Measurements from ENCODE around the gene ROS1.

DNA sequence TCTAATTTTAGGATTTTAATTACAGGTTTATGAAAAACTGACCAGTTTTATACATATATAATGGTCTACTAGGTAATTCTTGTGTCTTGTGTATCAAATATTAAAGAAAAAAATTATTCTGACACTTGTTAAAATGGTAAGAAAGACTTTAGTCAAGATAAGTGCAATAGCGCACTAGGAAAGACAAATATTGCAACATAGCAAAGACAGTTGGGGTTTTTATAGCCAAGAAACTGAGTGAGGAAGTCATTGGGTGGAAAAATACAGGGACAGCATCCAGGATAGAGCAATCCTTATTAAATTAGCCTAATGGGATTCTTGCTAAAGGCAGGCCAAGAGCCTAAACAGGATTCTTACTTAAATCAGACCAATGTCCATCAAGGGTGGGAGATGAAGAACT, 71.1 kb downstream of the ROS1 start:
- TF ChIP-seq, protein P1, sequence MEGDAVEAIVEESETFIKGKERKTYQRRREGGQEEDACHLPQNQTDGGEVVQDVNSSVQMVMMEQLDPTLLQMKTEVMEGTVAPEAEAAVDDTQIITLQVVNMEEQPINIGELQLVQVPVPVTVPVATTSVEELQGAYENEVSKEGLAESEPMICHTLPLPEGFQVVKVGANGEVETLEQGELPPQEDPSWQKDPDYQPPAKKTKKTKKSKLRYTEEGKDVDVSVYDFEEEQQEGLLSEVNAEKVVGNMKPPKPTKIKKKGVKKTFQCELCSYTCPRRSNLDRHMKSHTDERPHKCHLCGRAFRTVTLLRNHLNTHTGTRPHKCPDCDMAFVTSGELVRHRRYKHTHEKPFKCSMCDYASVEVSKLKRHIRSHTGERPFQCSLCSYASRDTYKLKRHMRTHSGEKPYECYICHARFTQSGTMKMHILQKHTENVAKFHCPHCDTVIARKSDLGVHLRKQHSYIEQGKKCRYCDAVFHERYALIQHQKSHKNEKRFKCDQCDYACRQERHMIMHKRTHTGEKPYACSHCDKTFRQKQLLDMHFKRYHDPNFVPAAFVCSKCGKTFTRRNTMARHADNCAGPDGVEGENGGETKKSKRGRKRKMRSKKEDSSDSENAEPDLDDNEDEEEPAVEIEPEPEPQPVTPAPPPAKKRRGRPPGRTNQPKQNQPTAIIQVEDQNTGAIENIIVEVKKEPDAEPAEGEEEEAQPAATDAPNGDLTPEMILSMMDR (IDR thresholded peaks at IDR 0.05 in 4 of 5, conservative IDR thresholded peaks at IDR 0.05 in 1 of 5), result no peak
- TF ChIP-seq POLR2A (IDR thresholded peaks at IDR 0.05), result no peak

Measured in gastrocnemius medialis (tissue), 4 donors.